ENCODE results near the gene LCN10. TPM values are rescaled to one million over a fixed set of nuclear protein-coding genes. Genes with fewer than 3 reads are reported as not detected.

LCN10 gene
- total and polyA plus RNA-seq, 2 of the 13 experiments (the other 11 are each of a cell fraction or from before 2014, with no cell fraction given), result 0.53 to 0.61 TPM

DNA sequence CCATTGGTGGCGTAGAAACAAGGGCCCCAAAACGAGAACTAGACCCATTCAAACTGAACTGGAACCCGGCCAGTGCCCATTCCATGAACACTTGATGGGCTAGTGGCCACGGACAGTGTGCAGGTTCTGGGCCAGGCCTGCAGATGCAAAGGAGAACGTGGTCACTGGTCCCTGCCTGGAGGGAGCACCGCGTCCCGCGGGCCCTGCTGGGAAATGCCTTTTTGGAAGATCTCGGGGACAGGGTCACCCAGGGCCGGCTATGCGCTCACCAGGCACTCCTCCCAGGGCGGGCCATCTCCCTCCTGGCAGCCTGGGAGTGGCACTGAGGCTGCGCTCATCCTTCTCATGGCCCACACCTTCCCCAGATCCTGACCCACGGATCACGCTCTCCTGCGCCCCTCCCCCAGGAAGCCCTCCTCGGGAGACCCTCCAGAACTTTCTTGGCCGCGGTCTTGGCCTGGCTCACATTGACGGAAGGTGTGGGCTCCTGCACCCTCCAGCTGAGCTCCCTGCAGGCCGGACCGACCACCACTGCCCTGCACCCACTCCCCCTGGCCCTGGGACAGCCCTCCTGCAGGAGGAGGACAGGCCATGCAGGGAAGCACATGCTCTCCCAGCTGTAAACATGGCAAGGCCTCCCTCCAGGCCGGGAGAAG is 33.2 kb downstream of the LCN10 start:
- Histone ChIP-seq H3K4me1 (ENCODE audit: insufficient read depth, low read length) (peaks cover 29% of the 10 kb centered on the region), H3K27me3 (ENCODE audit: control insufficient read depth in 1 of 2, insufficient read depth in 2 of 2, low read length in 2 of 2) (peaks cover 15 to 65% of the 10 kb centered on the region in 2 experiments; a peak in 3 of 5 replicates), H3K9ac (ENCODE audit: insufficient read depth, low read depth, low read length) (no peak overlapping the region), H3K9me3 (ENCODE audit: low read length) (no peaks in the 10 kb centered on the region), H2AFZ (ENCODE audit: low read length) (no peak overlapping the region), H3K27ac (ENCODE audit: extremely low read length, insufficient read depth, low read length) (no peak overlapping the region), H3K4me3 (replicated peaks in 1 of 3; ENCODE audit: insufficient read depth in 1 of 3, low read depth in 2 of 3, low read length in 3 of 3) (peak overlapping the region in 1 of 3 experiments; percentile 3; a peak in 1 of 6 replicates), H3K4me2 (ENCODE audit: low read depth, low read length) (no peak overlapping the region), H3K36me3 (replicated peaks in 1 of 2; ENCODE audit: control insufficient read depth in 1 of 2, insufficient read depth in 2 of 2, low read length in 2 of 2) (no peaks in the 10 kb centered on the region), H3K79me2 (ENCODE audit: insufficient read depth, low read length) (no peaks in the 10 kb centered on the region), H4K20me1 (ENCODE audit: insufficient read depth, low read length) (no peaks in the 10 kb centered on the region)
- DNase-seq (ENCODE audit: low spot score), result no peak
- peak; percentile 27; the same call in 2 of the 3 replicates for ATAC-seq
- ChIA-PET CTCF (ENCODE audit: low intra/inter-chr PET ratio, low total read pairs) (no interaction called here), POLR2A (no interaction called here)
- WGBS (ENCODE audit: low lambda C conversion rate), result 50% methylated on average over 12 of the region's 24 CpGs
- intact Hi-C loops (cut with micrococcal nuclease; ENCODE audit: unreplicated experiment) (no loop called here), in situ Hi-C loops (cut with HindIII; ENCODE audit: extremely low pct_ligation_motif_present, low pct_unique_long_range_greater_than_20kb) (no loop called here)
- no TSS peak for BruUV-seq (replicated peaks)
- FAIRE-seq, result no peak
- TF ChIP-seq SMARCE1 (IDR thresholded peaks at IDR 0.05; ENCODE audit: borderline replicate concordance) (no peak), ZNF263 (CRISPR knock-in tag; IDR thresholded peaks at IDR 0.05) (0 out of 2 replicates have a peak, but pooled peaks have one; percentile 39), NAIF1 (CRISPR knock-in tag; IDR thresholded peaks at IDR 0.05; ENCODE audit: borderline replicate concordance) (no peak), ZFX (CRISPR knock-in tag; IDR thresholded peaks at IDR 0.05; ENCODE audit: low read depth) (peak; percentile 39; the same call in 1 of the 2 replicates), POLR2AphosphoS5 (IDR thresholded peaks at IDR 0.05; ENCODE audit: low read depth, low read length) (no peak), ZFP62 (CRISPR knock-in tag; IDR thresholded peaks at IDR 0.05) (no peak), RXRB (CRISPR knock-in tag; IDR thresholded peaks at IDR 0.05; ENCODE audit: borderline replicate concordance) (no peak)
- TF ChIP-seq, protein P1, sequence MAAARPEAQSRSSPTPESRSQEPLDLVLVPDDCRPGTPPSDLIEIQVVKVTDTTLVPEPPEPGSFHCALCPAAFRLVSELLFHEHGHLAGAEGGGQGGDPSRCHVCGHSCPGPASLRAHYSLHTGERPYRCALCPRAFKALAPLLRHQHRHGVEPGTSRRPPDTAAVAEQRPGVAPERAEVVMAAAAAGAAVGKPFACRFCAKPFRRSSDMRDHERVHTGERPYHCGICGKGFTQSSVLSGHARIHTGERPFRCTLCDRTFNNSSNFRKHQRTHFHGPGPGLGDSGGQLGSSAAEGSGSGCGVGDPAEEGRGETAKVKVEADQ (CRISPR knock-in tag; IDR thresholded peaks at IDR 0.05; ENCODE audit: borderline replicate concordance), result no peak
- TF ChIP-seq, protein P2, sequence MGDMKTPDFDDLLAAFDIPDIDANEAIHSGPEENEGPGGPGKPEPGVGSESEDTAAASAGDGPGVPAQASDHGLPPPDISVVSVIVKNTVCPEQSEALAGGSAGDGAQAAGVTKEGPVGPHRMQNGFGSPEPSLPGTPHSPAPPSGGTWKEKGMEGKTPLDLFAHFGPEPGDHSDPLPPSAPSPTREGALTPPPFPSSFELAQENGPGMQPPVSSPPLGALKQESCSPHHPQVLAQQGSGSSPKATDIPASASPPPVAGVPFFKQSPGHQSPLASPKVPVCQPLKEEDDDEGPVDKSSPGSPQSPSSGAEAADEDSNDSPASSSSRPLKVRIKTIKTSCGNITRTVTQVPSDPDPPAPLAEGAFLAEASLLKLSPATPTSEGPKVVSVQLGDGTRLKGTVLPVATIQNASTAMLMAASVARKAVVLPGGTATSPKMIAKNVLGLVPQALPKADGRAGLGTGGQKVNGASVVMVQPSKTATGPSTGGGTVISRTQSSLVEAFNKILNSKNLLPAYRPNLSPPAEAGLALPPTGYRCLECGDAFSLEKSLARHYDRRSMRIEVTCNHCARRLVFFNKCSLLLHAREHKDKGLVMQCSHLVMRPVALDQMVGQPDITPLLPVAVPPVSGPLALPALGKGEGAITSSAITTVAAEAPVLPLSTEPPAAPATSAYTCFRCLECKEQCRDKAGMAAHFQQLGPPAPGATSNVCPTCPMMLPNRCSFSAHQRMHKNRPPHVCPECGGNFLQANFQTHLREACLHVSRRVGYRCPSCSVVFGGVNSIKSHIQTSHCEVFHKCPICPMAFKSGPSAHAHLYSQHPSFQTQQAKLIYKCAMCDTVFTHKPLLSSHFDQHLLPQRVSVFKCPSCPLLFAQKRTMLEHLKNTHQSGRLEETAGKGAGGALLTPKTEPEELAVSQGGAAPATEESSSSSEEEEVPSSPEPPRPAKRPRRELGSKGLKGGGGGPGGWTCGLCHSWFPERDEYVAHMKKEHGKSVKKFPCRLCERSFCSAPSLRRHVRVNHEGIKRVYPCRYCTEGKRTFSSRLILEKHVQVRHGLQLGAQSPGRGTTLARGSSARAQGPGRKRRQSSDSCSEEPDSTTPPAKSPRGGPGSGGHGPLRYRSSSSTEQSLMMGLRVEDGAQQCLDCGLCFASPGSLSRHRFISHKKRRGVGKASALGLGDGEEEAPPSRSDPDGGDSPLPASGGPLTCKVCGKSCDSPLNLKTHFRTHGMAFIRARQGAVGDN (CRISPR knock-in tag; IDR thresholded peaks at IDR 0.05), result peak; percentile 44; the same call in 1 of the 2 replicates
- TF ChIP-seq, protein P3, sequence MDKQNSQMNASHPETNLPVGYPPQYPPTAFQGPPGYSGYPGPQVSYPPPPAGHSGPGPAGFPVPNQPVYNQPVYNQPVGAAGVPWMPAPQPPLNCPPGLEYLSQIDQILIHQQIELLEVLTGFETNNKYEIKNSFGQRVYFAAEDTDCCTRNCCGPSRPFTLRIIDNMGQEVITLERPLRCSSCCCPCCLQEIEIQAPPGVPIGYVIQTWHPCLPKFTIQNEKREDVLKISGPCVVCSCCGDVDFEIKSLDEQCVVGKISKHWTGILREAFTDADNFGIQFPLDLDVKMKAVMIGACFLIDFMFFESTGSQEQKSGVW (CRISPR knock-in tag; IDR thresholded peaks at IDR 0.05; ENCODE audit: borderline replicate concordance), result no peak
- TF ChIP-seq, protein P4, sequence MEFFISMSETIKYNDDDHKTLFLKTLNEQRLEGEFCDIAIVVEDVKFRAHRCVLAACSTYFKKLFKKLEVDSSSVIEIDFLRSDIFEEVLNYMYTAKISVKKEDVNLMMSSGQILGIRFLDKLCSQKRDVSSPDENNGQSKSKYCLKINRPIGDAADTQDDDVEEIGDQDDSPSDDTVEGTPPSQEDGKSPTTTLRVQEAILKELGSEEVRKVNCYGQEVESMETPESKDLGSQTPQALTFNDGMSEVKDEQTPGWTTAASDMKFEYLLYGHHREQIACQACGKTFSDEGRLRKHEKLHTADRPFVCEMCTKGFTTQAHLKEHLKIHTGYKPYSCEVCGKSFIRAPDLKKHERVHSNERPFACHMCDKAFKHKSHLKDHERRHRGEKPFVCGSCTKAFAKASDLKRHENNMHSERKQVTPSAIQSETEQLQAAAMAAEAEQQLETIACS (CRISPR knock-in tag; IDR thresholded peaks at IDR 0.05), result no peak
- TF ChIP-seq, protein P5, sequence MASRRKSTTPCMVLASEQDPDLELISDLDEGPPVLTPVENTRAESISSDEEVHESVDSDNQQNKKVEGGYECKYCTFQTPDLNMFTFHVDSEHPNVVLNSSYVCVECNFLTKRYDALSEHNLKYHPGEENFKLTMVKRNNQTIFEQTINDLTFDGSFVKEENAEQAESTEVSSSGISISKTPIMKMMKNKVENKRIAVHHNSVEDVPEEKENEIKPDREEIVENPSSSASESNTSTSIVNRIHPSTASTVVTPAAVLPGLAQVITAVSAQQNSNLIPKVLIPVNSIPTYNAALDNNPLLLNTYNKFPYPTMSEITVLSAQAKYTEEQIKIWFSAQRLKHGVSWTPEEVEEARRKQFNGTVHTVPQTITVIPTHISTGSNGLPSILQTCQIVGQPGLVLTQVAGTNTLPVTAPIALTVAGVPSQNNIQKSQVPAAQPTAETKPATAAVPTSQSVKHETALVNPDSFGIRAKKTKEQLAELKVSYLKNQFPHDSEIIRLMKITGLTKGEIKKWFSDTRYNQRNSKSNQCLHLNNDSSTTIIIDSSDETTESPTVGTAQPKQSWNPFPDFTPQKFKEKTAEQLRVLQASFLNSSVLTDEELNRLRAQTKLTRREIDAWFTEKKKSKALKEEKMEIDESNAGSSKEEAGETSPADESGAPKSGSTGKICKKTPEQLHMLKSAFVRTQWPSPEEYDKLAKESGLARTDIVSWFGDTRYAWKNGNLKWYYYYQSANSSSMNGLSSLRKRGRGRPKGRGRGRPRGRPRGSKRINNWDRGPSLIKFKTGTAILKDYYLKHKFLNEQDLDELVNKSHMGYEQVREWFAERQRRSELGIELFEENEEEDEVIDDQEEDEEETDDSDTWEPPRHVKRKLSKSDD (CRISPR knock-in tag; IDR thresholded peaks at IDR 0.05; ENCODE audit: low read depth), result no peak
